Measurements from ENCODE around the gene SARS2.
"Not testable (repeated sequence)": the region's sequence is repeated elsewhere in the genome, so short reads cannot be mapped to it uniquely, and the experiment has no call there.

Gene SARS2

DNA sequence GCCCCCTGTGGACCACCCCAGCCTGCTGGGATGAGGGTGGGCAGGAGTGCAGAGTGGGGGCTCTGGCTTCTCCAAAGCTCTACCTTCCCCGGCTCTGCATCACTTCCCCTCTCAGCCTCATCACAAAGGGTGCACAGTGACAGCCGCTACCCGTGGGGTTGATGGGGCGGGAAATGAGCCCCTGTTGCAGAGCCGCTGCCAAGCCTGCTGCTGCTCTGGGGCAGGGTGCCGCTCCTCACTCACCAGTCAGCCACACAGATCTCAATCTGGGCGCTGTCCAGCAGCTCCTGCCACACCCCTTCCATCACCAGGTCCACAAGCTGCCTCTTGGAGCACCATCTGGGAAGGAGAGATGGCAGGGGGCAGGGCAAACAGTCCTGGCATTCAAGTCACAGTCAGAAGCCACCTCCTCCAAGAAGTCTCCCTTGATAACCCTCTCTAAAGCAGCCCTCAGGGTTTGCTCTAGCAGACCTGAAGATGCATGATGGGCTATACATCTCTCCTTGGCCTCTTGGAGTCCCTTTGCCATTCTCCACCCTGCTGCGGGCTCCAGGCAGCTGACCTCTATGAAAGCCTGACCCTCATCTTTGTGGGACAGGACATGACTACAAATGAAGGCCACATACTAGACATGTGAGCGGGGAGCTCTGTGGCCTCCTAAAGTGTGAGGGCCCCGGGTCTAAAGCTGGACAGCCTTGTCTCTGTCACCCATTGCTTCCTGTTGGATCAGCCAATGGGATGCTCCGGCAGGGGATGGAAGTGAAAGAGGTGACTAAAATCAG, 15.9 kb upstream of the SARS2 start:
- DNase-seq = no peak

DNA sequence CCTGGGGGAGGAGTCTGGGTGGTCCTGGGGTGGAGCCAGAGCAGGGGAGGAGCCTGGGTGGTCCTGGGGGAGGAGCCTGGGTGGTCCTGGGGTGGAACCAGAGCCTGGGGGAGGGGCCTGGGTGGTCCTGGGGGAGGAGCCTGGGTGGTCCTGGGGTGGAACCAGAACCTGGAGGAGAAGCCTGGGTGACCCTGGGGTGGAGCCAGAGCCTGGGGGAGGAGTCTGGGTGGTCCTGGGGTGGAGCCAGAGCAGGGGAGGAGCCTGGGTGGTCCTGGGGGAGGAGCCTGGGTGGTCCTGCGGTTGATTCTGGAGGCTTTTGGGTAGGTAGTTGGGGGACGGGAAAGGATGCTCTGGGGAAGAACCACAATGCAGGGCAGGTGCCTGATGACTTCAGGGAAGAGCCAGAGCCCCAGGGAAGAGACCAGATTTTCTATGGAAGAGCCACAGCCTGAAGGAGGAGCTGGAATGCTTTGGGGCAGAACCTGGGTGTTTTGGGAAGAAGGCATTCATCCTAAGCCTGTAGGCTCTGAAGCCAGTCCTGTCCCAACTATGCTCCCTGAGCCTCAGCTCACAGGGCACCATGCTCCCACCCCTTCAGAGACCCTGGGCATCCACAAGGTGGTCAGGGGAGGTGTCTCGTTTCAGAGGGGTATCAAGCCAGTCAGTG, 15.1 kb upstream of the SARS2 start:
- DNase-seq = no peak

DNA sequence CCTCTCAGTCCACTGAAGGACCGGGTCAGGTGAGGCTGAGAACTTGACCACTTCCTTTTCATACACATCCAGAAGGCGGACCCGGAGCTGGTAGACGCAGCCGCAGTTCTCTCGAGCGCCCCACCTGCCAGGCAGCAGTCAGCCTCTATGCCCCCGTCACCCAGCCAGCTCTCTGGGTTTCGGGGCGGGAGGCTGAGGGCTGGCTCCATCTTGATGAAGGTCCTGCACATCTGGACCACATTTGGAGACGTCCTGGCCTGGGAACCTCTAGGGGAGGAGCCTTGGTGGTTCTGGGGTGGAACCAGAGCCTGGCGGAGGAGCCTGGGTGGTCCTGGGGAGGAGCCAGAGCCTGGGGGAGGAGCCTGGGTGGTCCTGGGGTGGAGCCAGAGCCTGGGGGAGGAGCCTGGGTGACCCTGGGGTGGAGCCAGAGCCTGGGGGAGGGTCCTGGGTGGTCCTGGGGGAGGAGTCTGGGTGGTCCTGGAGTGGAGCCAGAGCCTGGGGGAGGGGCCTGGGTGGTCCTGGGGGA, 14.5 kb upstream of the SARS2 start:
- DNase-seq = peak in 1 of 56 donors; percentile 14

DNA sequence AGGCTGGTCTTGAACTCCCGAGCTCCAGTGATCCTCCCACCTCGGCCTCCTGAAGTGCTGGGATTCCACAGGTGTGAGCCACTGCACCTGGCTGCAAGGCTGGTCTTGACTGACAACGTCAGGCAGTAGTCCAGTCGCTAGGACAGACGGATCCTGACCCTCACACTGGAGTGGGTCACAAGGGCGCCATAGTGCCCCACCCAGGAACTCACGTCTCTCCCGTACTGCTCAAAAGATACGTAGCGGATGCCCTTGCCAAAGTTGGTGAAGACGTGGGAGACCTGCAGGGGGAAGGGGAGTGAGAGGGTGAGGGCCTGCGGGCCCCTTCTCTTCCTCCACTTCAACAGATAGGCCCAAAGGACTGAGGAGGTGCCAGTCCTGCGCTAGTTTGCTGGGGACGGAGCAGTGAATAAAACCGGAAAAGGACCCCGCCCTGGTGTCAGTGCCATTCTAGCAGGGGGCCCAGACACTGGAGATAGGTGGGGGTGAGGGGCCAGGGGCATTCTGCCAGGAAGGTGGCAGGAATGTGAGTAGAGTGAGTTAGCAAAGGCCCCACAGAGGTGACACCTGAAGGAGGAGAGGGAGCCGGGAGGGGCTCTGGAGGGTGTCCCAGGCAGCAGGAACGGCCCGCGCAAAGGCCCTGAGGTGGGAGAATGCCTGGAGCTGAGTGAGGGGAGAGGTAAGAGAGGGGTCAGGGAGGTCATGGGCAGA, 12.1 kb upstream of the SARS2 start:
- DNase-seq = no peak

DNA sequence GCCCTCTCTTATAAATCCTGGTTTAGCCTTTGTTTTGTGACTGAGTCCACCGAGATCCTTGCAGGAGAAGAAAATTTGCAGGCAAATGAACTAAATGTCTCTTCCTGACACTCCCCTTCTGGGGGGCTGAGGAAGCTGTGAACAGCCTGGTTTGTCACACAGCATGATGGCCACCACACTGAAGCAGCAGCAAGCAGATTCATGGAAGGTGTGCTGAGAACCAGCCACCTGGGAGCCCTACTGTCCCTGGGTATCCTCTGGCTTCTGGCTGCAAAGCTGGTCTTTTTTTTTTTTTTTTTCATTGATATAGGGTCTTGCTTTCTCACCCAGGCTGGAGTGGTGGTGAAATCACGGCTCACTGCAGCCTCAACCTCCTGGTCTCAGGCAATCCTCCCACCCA, 11.4 kb upstream of the SARS2 start:
- no peak for DNase-seq

DNA sequence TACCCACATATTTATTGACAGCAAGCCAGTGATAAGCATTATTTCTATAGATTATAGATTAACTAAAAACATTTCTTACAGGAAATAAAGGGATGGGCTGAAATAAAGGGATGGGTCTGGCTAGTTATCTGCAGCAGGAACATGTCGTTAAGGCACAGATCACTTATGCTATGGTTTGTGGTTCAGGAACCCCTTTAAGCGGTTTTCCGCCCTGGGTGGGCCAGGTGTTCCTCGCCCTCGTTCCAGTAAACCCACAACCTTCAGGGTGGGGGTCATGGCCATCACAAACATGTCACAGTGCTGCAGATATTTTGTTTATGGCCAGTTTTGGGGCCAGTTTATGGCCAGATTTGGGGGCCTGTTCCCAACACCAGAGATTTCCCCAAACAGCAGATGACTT, 10.9 kb upstream of the SARS2 start:
- not testable (repeated sequence) for DNase-seq

DNA sequence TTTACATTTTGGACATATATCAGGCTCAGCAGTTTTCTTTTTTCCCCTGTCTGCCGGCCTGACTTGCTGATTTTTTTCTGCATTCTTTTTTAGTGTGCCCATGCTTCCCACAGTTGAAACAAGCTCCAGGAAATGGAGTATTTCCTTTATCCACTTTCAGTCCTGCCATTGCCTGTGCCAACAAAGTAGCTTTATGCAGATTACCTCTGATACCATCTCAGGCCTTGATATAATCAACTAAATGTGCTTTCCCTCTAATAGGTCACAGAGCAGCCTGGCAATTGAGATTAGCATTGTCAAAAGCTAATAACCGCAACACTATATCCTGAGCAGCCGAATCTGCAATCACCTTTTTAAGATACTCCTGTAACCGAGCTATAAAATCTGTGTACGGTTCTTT, 9.4 kb upstream of the SARS2 start:
- no peak for DNase-seq

DNA sequence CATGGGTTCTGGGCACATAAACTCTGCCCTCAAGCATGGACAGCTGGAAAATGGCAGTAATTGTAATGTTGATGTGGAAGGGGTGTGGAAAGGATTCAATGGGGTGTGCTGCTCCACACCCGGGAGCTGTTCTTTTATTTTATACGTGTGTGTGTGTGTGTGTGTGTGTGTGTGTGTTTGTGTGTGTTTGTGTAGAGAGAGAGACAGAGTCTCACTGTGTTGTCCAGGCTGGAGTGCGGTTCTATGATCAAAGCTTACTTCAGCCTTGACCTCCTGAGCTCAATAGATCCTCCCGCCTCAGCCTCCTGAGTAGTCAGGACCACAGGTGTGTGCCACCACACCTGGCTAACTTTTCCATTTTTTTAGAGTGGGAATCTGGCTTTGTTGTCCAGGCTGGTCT, 3.0 kb upstream of the SARS2 start:
- DNase-seq = no peak

DNA sequence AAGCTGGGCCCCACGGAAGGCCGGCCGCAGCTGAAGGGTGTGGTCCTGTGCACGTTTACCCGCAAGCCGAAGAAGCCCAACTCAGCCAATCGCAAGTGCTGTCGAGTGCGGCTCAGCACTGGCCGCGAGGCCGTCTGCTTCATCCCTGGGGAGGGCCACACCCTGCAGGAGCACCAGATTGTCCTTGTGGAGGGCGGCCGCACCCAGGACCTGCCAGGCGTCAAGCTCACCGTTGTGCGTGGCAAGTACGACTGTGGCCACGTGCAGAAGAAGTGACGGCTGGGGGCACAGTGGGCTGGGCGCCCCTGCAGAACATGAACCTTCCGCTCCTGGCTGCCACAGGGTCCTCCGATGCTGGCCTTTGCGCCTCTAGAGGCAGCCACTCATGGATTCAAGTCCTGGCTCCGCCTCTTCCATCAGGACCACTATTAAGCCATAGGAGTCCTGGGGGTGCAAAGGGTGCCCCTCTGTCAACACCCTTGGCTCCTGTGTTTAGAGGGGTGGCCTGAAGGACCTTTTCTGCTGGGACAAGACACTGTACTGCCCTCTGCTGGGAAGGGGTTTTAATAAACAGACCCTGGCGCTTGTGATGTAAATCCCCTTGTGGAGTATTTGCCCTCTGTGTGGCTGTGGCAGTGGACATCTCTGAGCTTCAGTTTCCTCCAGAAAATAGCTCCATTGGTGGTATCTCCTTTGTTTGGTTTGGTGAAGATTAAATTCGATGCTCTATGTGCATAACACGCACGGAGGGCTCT, 2.0 kb upstream of the SARS2 start:
- DNase-seq = no peak

DNA sequence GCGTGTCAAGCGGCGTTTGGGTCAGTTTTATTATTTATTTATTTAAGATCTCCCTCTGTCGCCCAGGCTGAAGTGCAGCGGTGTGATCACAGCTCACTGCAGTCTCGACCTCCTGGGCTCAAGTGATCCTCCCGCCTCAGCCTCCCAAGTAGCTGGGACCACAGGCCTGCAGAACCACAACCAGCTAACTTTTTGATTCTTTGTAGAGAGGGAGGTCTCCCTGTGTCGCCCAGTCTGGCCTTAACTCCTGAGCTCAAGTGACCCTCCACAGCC, 894 bp upstream of the SARS2 start:
- no peak for DNase-seq

DNA sequence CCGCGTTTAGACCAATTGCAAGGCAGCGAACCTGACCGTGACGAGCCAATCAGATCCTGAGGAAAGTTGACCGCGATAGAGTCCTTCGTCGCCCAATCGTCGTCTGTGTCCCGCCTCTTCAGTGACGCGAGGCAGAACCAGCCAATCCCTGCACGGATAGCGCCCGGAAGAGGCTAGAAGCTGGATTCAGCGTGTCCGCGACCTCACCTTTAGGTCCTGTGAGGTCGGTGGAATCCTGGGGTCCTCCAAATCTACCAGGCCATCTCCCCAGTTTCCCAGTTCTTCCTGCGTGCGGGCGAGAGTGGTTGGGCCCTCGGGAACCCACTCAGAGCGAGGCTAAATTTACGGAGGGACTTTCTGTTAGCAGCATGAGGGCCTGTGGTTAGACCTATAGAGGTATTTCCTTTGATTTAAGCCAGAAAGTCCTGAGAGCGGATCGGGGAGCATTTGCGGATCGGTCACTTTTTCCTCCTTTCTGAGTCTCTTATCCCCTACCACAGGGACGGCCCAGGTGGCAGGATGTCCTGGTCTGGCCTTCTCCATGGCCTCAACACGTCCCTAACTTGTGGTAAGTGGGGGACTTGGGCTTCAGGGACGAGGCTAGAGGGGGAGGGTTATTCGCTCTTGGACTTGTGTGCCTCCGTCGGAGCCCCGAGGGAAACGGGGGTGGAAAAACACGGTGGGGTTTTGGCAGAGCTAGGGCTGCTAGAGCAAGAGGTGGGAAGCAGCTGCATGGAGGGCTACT, 385 bp upstream of the SARS2 start, which contains the start of gene MRPS12:
TSS of gene MRPS12 (plus strand) at position 169 of the 745 bp plus-strand sequence. CDS start at position 520, 351 bp downstream.
- DNase-seq = peak in 45 of 56 donors; percentile 77 to 99 (median 98)

DNA sequence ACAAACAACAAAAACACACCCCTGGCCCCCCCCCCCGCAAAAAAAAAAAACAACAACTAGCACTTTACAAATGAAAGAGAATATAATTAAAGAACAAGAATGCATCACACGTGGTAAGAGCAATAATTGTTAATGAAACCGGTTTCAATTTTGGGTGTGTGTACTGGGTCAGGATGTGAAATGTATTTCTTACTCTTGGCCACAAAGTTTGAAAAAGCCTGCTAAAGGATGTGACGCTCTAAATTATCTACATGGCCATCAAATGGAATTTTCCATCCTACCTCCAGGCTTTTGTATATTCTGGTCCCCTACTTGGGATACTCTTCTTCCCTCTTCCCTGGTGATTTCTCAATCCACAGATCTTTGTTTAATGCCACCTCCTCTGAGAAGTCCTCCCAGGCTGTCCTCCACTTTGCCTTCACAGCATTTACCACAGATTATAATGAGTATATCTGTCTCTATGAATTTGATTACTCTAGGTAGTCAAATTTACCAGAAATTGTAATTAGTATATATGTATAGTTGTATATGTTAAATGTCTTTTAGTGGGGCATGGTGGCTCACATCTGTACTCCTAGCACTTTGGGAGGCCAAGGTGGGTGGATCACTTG, 2.1 kb downstream of the SARS2 start:
- no peak for DNase-seq

DNA sequence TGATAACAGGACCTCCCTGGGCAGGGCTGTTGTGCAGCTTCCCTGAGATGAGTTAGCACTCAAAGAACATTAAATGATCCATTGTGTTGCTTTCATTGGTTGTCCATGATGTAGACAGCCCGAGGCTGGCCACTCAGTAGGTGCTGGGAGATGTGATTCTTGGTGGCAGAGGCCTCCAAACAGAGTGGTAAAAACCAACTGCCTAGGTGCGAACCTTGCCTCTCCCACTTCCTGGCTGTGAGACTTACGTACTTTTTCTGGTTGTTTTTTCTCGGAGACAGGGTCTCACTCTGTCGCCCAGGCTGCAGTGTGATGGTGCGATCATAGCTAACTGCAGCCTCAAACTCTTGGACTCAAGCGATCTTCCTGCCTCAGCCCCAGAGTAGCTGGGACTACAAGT, 6.2 kb downstream of the SARS2 start:
- no peak for DNase-seq

DNA sequence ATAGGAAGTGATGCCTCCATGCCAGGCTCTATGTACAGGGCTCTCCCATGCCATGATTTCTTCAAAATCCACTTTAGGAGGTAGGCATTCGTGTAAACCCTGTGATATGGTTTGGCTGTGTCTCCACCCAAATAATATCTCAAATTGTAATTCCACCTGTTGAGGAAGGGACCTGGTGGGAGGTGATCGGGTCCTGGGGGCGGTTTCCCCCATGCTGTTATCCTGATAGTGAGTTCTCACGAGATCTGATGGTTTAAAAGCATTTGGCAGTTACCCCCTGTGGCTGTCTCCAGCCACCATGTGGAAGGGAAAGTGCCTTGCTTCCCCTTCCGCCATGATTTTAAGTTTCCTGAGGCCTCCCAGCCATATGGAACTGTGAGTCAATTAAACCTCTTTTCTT, 8.1 kb downstream of the SARS2 start:
- no peak for DNase-seq

DNA sequence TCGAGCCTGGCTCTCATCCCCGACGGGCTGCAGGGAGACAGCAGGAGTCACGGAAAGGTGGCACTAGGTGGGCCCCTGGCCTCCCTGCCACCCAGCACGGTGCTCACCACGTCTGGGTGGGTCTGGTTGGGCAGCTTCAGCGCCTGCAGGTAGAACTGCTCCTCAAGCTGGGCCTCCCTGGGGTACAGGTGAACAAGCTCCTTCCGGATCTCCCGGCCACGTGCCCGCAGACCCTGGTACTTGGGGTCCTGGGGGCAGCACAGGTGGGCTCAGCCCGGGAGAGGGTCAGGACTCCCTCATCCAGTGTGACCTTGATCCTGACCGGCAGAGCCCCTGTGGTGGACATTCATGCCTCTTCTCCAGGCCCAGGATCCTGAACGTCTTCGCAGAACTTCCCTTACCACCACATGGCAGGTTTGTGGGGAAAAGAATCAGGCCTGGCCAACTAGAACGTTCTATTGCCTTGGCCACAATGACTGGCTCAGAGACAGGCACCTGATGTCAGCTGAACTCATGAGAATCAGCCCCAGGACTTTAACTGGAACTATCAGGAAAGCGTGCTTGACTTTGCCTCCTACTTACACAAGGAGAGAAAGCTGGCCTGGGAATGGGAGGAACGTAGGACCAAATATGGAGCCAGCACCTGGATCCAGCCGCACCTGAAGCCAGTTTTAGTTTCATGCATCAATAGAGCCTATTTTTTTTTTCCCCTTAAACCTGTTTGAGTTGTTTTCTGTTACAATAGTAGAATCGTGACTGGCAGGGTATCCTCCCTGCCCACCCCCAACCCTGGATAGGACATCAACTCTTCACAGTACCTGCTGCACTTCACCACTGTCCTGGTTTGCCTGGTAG, 8.9 kb downstream of the SARS2 start:
- DNase-seq = no peak

DNA sequence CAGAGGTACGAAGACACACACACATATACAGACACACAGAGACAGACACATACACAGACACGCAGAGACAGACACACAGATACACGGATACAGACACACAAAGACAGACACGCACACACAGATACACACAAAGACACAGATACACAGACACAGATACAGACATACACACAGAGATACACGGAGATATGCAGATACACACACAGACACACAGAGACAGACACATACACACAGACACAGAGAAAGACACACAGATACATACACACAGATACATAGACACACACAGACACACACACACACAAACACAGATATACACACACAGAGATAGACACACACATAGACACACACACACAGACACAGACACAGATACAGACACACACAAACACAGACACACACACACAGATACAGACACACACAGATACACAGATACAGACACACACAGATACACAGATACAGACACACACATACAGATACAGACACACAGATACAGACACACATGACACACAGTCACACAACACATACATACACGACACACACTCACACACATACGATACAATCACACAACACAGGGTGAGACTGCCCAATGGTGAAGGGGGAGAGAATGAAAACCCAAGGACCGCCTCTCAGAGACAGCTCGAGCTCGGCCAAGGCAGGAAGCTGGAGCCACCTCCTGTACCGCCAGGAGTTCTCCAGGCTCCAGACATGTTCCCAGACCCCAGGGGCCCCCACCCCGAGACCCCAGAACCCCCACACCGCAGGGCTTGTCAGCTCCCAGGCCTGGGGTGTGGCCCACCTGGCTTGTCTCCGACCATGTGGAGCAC, 9.8 kb downstream of the SARS2 start:
- DNase-seq = no peak

DNA sequence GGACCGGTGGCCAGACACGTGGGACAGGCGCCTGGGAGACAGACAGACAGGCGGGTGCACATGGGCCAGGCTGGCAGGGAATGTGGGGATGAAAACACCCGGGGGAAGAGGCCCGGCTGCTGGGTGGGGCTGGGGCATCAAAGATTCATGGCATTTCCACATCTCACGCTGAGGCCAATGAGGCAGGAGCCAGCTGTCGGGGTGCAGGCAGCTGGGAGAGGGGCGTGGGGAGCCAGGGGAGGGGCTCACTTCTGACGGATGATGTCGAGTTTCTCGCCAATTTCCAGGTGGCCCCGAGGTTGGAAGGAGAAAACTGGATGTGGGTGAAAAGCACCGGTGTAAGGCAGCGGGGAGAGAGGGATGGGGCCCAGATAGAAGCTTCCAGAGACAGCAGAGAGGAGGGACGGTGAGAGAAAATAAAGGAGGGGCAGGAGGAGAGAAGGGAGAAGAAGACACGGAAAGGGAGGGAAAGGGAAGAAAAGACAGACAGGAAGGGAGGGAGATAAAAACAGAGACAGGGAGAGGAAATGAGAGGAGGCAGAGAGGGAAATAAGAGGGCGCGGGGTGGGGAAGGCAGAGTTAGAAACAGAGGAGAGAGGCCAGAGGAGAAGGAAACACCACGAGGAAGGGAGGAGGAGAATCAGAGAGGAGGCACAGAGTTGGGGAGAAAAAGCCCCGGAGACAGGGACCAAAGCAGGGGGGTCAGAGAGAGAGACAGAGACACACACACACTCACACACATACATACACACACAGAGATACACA, 10.5 kb downstream of the SARS2 start:
- DNase-seq = no peak

DNA sequence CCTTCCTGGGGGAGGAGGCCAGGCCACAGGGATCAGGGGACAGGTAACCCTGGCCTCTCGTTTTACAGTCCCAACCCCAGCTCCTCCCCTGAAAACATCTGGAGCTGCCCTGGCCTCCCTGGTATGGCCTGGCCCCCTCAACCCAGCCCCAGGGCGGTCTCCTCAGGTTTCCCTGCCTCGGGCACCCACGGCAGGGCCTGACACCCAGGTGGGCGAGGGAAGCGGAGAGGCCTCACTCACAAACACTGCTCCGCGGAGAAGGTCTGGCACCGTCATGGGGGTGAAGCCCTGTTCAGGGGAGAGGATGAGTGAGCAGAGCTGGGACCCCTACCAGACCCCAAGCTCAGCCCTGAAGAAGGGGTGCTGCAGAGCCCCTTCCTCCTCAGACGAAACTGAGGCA, 12.0 kb downstream of the SARS2 start:
- no peak for DNase-seq
